Measurements from ENCODE around the gene LIN37. TPM values are rescaled to one million over a fixed set of nuclear protein-coding genes. Genes with fewer than 3 reads are reported as not detected.

Gene LIN37
- total and polyA plus RNA-seq, 9 of the 15 experiments (the other 6 are each of a cell fraction or from before 2014, with no cell fraction given): 1.2 to 12.5 (median 8.6) TPM

DNA sequence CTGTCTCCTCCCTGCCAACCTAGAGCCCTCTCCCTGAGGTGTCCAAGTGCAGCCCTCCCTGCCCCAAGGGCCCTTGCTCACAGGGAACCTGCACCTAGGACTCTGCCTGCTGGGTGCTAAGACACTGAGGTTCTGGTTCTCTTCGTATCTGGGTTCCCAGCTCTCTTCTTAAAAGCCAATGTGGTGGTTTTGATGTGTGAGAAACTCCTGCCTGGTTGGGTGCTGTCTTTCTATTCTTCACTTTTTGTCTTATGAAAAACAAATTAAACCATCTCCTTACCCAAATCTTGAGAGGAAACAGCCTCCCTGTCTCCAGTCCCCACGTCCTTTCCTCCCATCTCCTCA is 34.9 kb upstream of the LIN37 start:
- Histone ChIP-seq H3K9me1 (ENCODE audit: control insufficient read depth, insufficient read depth, low read length) (no peaks in the 10 kb centered on the region), H3K79me2 (ENCODE audit: control insufficient read depth, insufficient read depth, low read length) (peaks cover 5% of the 10 kb centered on the region), H3K27ac (ENCODE audit: extremely low read depth, low read depth, low read length) (no peak overlapping the region), H3K36me3 (ENCODE audit: control insufficient read depth, insufficient read depth, low read length) (no peaks in the 10 kb centered on the region), H3K4me3 (no peak overlapping the region), H2AFZ (ENCODE audit: low read depth, low read length) (no peak overlapping the region), H4K20me1 (replicated peaks; ENCODE audit: control insufficient read depth, insufficient read depth, low read length) (0 out of 2 replicates have a peak, but pooled peaks cover 2% of the 10 kb centered on the region), H3K27me3 (ENCODE audit: control insufficient read depth in 2 of 2, insufficient read depth in 2 of 2, low read length in 2 of 2) (peaks cover 16 to 56% of the 10 kb centered on the region in 2 experiments), H3K9ac (ENCODE audit: insufficient read depth in 1 of 2, low read depth in 2 of 2, low read length in 2 of 2) (no peak overlapping the region), H3K4me1 (replicated peaks in 1 of 2; ENCODE audit: control insufficient read depth in 2 of 2, insufficient read depth in 2 of 2, low read length in 2 of 2) (peaks cover 8 to 39% of the 10 kb centered on the region in 2 experiments), H3K9me3 (replicated peaks; ENCODE audit: control insufficient read depth, insufficient read depth, low read depth, low read length) (no peaks in the 10 kb centered on the region), H3K4me2 (ENCODE audit: insufficient read depth, low read length) (no peak overlapping the region)
- ATAC-seq (no peak), FAIRE-seq (no peak), DNase-seq (ENCODE audit: extremely low read depth in 1 of 4, low spot score in 3 of 4) (no peak)
- in situ Hi-C loops (cut with MboI): no loop called here
- POLR2A ChIA-PET: interaction anchor here (1.1 kb wide), 1 partner anchor 29 kb away, joined by 3 read pairs; no protein-coding TSS in a partner anchor
- BruUV-seq (replicated peaks): no TSS peak
- CTCF ChIA-PET (ENCODE audit: low intra/inter-chr PET ratio): interaction anchor here (1.0 kb wide), 1 partner anchor 9 kb away, joined by 3 read pairs; no protein-coding TSS in a partner anchor
- intact Hi-C loops (cut with micrococcal nuclease): no loop called here
- 10% methylated on average over 2 of the region's 2 CpGs for WGBS (ENCODE audit: insufficient coverage, low coverage, missing lambda C conversion rate)
- TF ChIP-seq DPF2 (IDR thresholded peaks at IDR 0.05): no peak
- no peak for TF ChIP-seq ELF2 (CRISPR knock-in tag; IDR thresholded peaks at IDR 0.05)
- TF ChIP-seq, protein P1, sequence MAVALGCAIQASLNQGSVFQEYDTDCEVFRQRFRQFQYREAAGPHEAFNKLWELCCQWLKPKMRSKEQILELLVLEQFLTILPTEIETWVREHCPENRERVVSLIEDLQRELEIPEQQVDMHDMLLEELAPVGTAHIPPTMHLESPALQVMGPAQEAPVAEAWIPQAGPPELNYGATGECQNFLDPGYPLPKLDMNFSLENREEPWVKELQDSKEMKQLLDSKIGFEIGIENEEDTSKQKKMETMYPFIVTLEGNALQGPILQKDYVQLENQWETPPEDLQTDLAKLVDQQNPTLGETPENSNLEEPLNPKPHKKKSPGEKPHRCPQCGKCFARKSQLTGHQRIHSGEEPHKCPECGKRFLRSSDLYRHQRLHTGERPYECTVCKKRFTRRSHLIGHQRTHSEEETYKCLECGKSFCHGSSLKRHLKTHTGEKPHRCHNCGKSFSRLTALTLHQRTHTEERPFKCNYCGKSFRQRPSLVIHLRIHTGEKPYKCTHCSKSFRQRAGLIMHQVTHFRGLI (CRISPR knock-in tag; IDR thresholded peaks at IDR 0.05): no peak
- no peak for TF ChIP-seq CBX1 (IDR thresholded peaks at IDR 0.05; ENCODE audit: low read depth)
- TF ChIP-seq TCF7 (IDR thresholded peaks at IDR 0.05; ENCODE audit: borderline replicate concordance): no peak
- TF ChIP-seq PML (IDR thresholded peaks at IDR 0.05; ENCODE audit: low read length): no peak
- no peak for TF ChIP-seq ARHGAP35 (IDR thresholded peaks at IDR 0.05; ENCODE audit: partially characterized antibody)
- TF ChIP-seq, protein P2, sequence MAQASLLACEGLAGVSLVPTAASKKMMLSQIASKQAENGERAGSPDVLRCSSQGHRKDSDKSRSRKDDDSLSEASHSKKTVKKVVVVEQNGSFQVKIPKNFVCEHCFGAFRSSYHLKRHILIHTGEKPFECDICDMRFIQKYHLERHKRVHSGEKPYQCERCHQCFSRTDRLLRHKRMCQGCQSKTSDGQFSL (CRISPR knock-in tag; IDR thresholded peaks at IDR 0.05): no peak
- TF ChIP-seq, protein P2 (tag; IDR thresholded peaks at IDR 0.05): no peak
- TF ChIP-seq ZFP30 (CRISPR knock-in tag; IDR thresholded peaks at IDR 0.05; ENCODE audit: borderline replicate concordance): no peak
- no peak for TF ChIP-seq ZNF311 (CRISPR knock-in tag; IDR thresholded peaks at IDR 0.05)
- no peak for TF ChIP-seq SPI1 (IDR thresholded peaks at IDR 0.05; ENCODE audit: borderline replicate concordance, low read depth, low read length)
- TF ChIP-seq GATAD2B (IDR thresholded peaks at IDR 0.05; ENCODE audit: borderline replicate concordance): no peak
- no peak for TF ChIP-seq RBM25 (IDR thresholded peaks at IDR 0.05; ENCODE audit: low read depth, low read length, severe bottlenecking)
- TF ChIP-seq EWSR1 (IDR thresholded peaks at IDR 0.05; ENCODE audit: borderline replicate concordance, low read depth, partially characterized antibody): no peak
- TF ChIP-seq, protein P3, sequence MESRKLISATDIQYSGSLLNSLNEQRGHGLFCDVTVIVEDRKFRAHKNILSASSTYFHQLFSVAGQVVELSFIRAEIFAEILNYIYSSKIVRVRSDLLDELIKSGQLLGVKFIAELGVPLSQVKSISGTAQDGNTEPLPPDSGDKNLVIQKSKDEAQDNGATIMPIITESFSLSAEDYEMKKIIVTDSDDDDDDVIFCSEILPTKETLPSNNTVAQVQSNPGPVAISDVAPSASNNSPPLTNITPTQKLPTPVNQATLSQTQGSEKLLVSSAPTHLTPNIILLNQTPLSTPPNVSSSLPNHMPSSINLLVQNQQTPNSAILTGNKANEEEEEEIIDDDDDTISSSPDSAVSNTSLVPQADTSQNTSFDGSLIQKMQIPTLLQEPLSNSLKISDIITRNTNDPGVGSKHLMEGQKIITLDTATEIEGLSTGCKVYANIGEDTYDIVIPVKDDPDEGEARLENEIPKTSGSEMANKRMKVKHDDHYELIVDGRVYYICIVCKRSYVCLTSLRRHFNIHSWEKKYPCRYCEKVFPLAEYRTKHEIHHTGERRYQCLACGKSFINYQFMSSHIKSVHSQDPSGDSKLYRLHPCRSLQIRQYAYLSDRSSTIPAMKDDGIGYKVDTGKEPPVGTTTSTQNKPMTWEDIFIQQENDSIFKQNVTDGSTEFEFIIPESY (CRISPR knock-in tag; IDR thresholded peaks at IDR 0.05): no peak

Data from K562 (cell line).